Keratinocyte (primary cell): ENCODE results near the gene NXPH2. TPM values are rescaled to one million over a fixed set of nuclear protein-coding genes. Genes with fewer than 3 reads are reported as not detected.

Experiments used
- DNase-seq: peaks from one replicate; pipeline ENCODE4 v3.0.0-alpha.2; 2011; ENCODE audit warnings: low read depth, missing footprints, low spot score
- FAIRE-seq: peaks from 2 replicates; lab custom pipeline; 2011; peaks lifted over from hg19 to GRCh38; lab: Jason Lieb, UNC
- H2AFZ ChIP-seq: 2 replicates; pipeline ENCODE4 v1.6.0; 2012; ENCODE audit warnings: low read length, control low read depth, inconsistent platforms; ENCODE audit not compliant: control insufficient read depth
- H3K27ac ChIP-seq: 2 replicates; pipeline ENCODE4 v1.5.1; 2011; ENCODE audit warnings: low read length; ENCODE audit not compliant: control insufficient read depth, insufficient read depth
- H3K27me3 ChIP-seq: 3 replicates; pipeline ENCODE4 v1.6.0; 2011; ENCODE audit warnings: low read length; ENCODE audit not compliant: control insufficient read depth, insufficient read depth; ENCODE audit errors: extremely low read depth
- H3K36me3 ChIP-seq, 2 experiments: 2 replicates in 1 of 2; 3 replicates in 1 of 2; pipeline ENCODE4 v1.5.1; 2011; ENCODE audit warnings: low read length in 2 of 2, mild to moderate bottlenecking in 1 of 2; ENCODE audit not compliant: control insufficient read depth in 2 of 2, insufficient read depth in 2 of 2; ENCODE audit errors: extremely low read depth in 1 of 2
- H3K4me1 ChIP-seq: 3 replicates; pipeline ENCODE4 v1.5.1; 2011; ENCODE audit warnings: low read length; ENCODE audit not compliant: control insufficient read depth, insufficient read depth; ENCODE audit errors: extremely low read depth
- H3K4me2 ChIP-seq: 3 replicates; pipeline ENCODE4 v1.6.0; 2011; ENCODE audit warnings: low read depth, low read length; ENCODE audit not compliant: control insufficient read depth, insufficient read depth; ENCODE audit errors: extremely low read depth
- H3K4me3 ChIP-seq, 3 experiments: fragments of 200-600 bp in 1 of 3; sonication (generic) in 1 of 3; 2 replicates in 2 of 3; 3 replicates in 1 of 3; pipeline ENCODE4 v1.5.1; 2011 to 2016; ENCODE audit warnings: low read length in 3 of 3, mild to moderate bottlenecking in 3 of 3, control low read depth in 2 of 3, inconsistent platforms in 1 of 3, low read depth in 1 of 3, mixed read lengths in 1 of 3, mixed run types in 1 of 3, moderate library complexity in 1 of 3; ENCODE audit not compliant: control insufficient read depth in 2 of 3, insufficient read depth in 2 of 3; ENCODE audit errors: extremely low read depth in 1 of 3
- H3K79me2 ChIP-seq: 2 replicates; pipeline ENCODE4 v1.6.0; 2012; ENCODE audit warnings: low read length; ENCODE audit not compliant: control insufficient read depth, insufficient read depth
- H3K9ac ChIP-seq: 3 replicates; pipeline ENCODE4 v1.6.0; 2011; ENCODE audit warnings: low read length; ENCODE audit not compliant: control insufficient read depth, insufficient read depth; ENCODE audit errors: extremely low read depth
- H3K9me1 ChIP-seq: 3 replicates; pipeline ENCODE4 v1.6.0; 2011; ENCODE audit warnings: low read length; ENCODE audit not compliant: control insufficient read depth, insufficient read depth; ENCODE audit errors: extremely low read depth
- H3K9me3 ChIP-seq: 2 replicates; pipeline ENCODE4 v1.5.1; 2012; ENCODE audit warnings: low read depth, low read length; ENCODE audit not compliant: control insufficient read depth
- H4K20me1 ChIP-seq: 3 replicates; pipeline ENCODE4 v1.6.0; 2011; ENCODE audit warnings: low read length; ENCODE audit not compliant: control insufficient read depth, insufficient read depth; ENCODE audit errors: extremely low read depth
- CTCF ChIP-seq, 3 experiments: IDR thresholded peaks in 1 of 3; conservative IDR thresholded peaks in 1 of 3; optimal IDR thresholded peaks in 1 of 3; 2 replicates in 2 of 3; 3 replicates in 1 of 3; pipeline versions ENCODE3 to v1.5.1; 2011; ENCODE audit warnings: low read length in 3 of 3, mild to moderate bottlenecking in 3 of 3, moderate library complexity in 2 of 3, control low read depth in 1 of 3, inconsistent platforms in 1 of 3; ENCODE audit not compliant: insufficient read depth in 2 of 3; ENCODE audit errors: extremely low read depth in 1 of 3
- EZH2 ChIP-seq: IDR thresholded peaks from one replicate; pipeline ENCODE4 v1.6.1; 2012; ENCODE audit warnings: inconsistent platforms, mild to moderate bottlenecking, low read length, moderate library complexity
- dilution Hi-C: fragments of 300-500 bp; cut with MboI; formaldehyde crosslinking; loops from one replicate; pipeline ENCODE4 v1.7.0; 2020; ENCODE audit warnings: low sequenced_read_pairs; ENCODE audit not compliant: extremely low pct_ligation_motif_present
- polyA plus RNA-seq, 5 experiments: library from polyadenylated mRNA; depleted of rRNA in 3 of 5; stranded (reverse) in 3 of 5; stranded (forward) in 1 of 5; unstranded in 1 of 5; fragments of >200 nt; gene quantifications; 1 replicate in 1 of 5; 2 replicates in 3 of 5; 3 replicates in 1 of 5; pipeline versions ENCODE4 v1.2.1 to v1.2.3, GENCODE V29; 2011 to 2012; ENCODE audit warnings: missing spikeins in 2 of 5, low read depth in 1 of 5, low replicate concordance in 1 of 5

Gene NXPH2
- polyA plus RNA-seq, 1 donor (not counting 4 experiments of a cell fraction or from before 2014, with no cell fraction given): not detected

GRCh38 chr2:138722316-138722715 is 57.9 kb downstream of the NXPH2 start:
- no peak for DNase-seq
- TF ChIP-seq CTCF (optimal IDR thresholded peaks at IDR 0.05 in 1 of 3, IDR thresholded peaks at IDR 0.05 in 1 of 3, conservative IDR thresholded peaks at IDR 0.05 in 1 of 3; ENCODE audit: extremely low read depth in 1 of 3, insufficient read depth in 2 of 3, low read length in 3 of 3) (peak in 1 of 3 experiments; percentile 14), EZH2 (no peak)
- Histone ChIP-seq H3K4me1 (no peaks in the 10 kb centered on the region), H3K27ac (no peak overlapping the region), H3K9me3 (no peaks in the 10 kb centered on the region), H3K9me1 (no peaks in the 10 kb centered on the region), H3K27me3 (no peaks in the 10 kb centered on the region), H3K36me3 (no peaks in the 10 kb centered on the region), H2AFZ (no peak overlapping the region), H3K9ac (no peak overlapping the region), H3K4me2 (no peak overlapping the region), H3K79me2 (no peaks in the 10 kb centered on the region), H3K4me3 (no peak overlapping the region), H4K20me1 (no peaks in the 10 kb centered on the region)
- dilution Hi-C loops: no loop called here
- FAIRE-seq: no peak

- no peaks in the 10 kb centered on the region for H3K4me1 ChIP-seq
- H3K27me3 ChIP-seq: no peaks in the 10 kb centered on the region
- no peak overlapping the region for H3K27ac ChIP-seq
- no peak for FAIRE-seq
- no peak for TF ChIP-seq CTCF (optimal IDR thresholded peaks at IDR 0.05 in 1 of 3, IDR thresholded peaks at IDR 0.05 in 1 of 3, conservative IDR thresholded peaks at IDR 0.05 in 1 of 3; ENCODE audit: extremely low read depth in 1 of 3, insufficient read depth in 2 of 3, low read length in 3 of 3)
- no peak for TF ChIP-seq EZH2
- dilution Hi-C loops: no loop called here
- H3K9me1 ChIP-seq: no peaks in the 10 kb centered on the region
- no peak overlapping the region for H3K9ac ChIP-seq
- H2AFZ ChIP-seq: no peak overlapping the region
- no peak for DNase-seq
- H3K36me3 ChIP-seq: no peaks in the 10 kb centered on the region
- no peak overlapping the region for H3K4me2 ChIP-seq
- H3K79me2 ChIP-seq: no peaks in the 10 kb centered on the region
- H3K4me3 ChIP-seq: no peak overlapping the region
- H3K9me3 ChIP-seq: no peaks in the 10 kb centered on the region
- H4K20me1 ChIP-seq: no peaks in the 10 kb centered on the region
These were observed 60.0 kb downstream of the NXPH2 start for GRCh38 chr2:138720035-138720838.
